ENCODE data around the gene CLDN16.

DNA sequence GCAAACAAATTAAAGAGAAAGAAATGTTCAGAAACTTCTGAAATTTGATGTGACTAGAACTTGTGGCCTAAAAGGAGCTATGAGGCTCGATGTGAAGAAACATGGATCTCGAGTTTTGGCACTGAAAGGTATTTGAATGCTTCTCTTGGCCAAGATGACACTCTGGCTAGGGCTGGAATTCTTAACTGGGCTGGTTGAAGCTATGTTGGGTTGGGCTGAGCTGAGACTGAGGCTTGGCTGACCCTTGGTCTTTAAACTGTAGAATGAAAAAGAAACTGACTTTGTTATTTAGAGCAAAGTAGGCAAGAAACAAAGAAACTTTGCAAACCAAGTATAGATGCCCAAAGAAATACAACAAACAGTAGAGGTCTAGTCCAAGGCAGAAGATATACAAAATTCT lies 28.1 kb upstream of the CLDN16 start:
- no peak for TF ChIP-seq CTCF (IDR thresholded peaks at IDR 0.05)
- no peak for TF ChIP-seq POLR2A (IDR thresholded peaks at IDR 0.05)
